Skeletal muscle tissue (tissue), 4 donors: ENCODE measurements around the gene NMS. TPM values are rescaled to one million over a fixed set of nuclear protein-coding genes. Genes with fewer than 3 reads are reported as not detected.

ENCODE experiments used
- H3K27ac ChIP-seq: one replicate; pipeline ENCODE4 v1.7.0; 2013; ENCODE audit warnings: mild to moderate bottlenecking, low read depth, low read length, inconsistent platforms
- H3K27me3 ChIP-seq, 3 donors: one replicate each; pipeline ENCODE4 v1.7.0; 2013; ENCODE audit warnings: low read length in 3 of 3; ENCODE audit not compliant: control insufficient read depth in 3 of 3, insufficient read depth in 3 of 3
- H3K36me3 ChIP-seq, 3 donors: one replicate each; pipeline ENCODE4 v1.7.0; 2013; ENCODE audit warnings: low read length in 3 of 3; ENCODE audit not compliant: control insufficient read depth in 3 of 3, insufficient read depth in 3 of 3
- H3K4me1 ChIP-seq, 3 donors: one replicate each; pipeline ENCODE4 v1.7.0; 2013; ENCODE audit warnings: low read length in 3 of 3, mild to moderate bottlenecking in 3 of 3; ENCODE audit not compliant: control insufficient read depth in 3 of 3, insufficient read depth in 3 of 3
- H3K4me3 ChIP-seq, 3 donors: one replicate each; pipeline ENCODE4 v1.7.0; 2013; ENCODE audit warnings: low read length in 3 of 3
- H3K9ac ChIP-seq, 3 donors: one replicate each; pipeline ENCODE4 v1.7.0; 2013; ENCODE audit warnings: low read length in 3 of 3, mild to moderate bottlenecking in 3 of 3, moderate library complexity in 2 of 3, low read depth in 1 of 3
- H3K9me3 ChIP-seq, 3 donors: one replicate each; pipeline ENCODE4 v1.7.0; 2013; ENCODE audit warnings: low read length in 3 of 3; ENCODE audit not compliant: control insufficient read depth in 3 of 3
- total RNA-seq: library from RNA; depleted of rRNA; stranded (reverse); fragments of >200 nt; gene quantifications from one replicate; pipeline ENCODE4 v1.2.3, GENCODE V29; 2014
- donor health status: Osteomylitis.

Gene NMS
- total RNA-seq, 1 donor from 2014 or later = not detected

GRCh38 chr2:100520224-100520623 lies 49.9 kb downstream of the NMS start:
- H3K9ac ChIP-seq = no peak overlapping the region
- no peaks in the 10 kb centered on the region for H3K4me1 ChIP-seq
- H3K27ac ChIP-seq = no peak overlapping the region
- no peaks in the 10 kb centered on the region for H3K36me3 ChIP-seq
- H3K27me3 ChIP-seq = no peaks in the 10 kb centered on the region
- no peaks in the 10 kb centered on the region for H3K9me3 ChIP-seq
- H3K4me3 ChIP-seq = no peak overlapping the region

DNA sequence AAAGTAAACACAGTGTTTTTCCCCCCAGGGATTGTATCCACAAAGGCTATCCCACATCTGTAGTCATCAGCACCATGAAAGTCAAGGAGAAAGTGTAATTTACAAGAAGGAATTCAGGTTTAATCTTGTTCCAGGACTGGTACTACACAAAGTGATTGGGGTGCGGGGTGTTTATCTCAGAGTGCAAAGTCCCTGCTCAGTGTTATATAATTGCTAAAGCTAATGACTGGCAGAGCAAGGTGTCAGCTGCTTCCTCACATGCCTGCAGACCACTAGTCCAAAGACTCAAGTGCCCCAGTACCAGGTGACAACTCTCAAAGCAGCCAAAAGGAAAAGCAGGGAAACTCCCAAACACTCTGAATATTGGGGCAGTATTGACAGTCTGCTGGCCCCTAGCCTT lies 52.1 kb downstream of the NMS start:
- no peaks in the 10 kb centered on the region for H3K27me3 ChIP-seq
- H3K4me3 ChIP-seq = no peak overlapping the region
- H3K4me1 ChIP-seq = no peaks in the 10 kb centered on the region
- H3K27ac ChIP-seq = no peak overlapping the region
- H3K9ac ChIP-seq = no peak overlapping the region
- H3K9me3 ChIP-seq = no peaks in the 10 kb centered on the region
- H3K36me3 ChIP-seq = no peaks in the 10 kb centered on the region

DNA sequence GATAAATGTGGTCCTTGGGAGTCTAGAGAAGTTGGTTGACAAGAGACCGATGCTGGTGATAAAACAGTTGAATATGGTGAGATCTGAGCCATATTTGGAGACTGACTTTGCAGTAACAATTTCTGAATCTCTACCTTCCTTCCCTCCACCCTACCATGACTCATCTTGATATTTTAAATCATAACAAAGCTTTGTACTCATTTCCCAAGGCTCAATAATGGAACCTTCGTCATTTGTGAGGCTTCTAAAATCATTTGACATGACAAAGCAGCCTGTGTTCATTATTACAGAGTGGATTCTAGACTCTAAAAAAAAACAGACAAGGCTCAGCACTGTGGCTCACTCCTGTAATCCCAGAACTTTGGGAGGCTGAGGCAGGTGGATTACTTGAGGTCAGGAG lies 54.0 kb downstream of the NMS start:
- Histone ChIP-seq H3K9ac (no peak overlapping the region), H3K4me3 (no peak overlapping the region), H3K27me3 (no peaks in the 10 kb centered on the region), H3K27ac (no peak overlapping the region), H3K36me3 (no peaks in the 10 kb centered on the region), H3K9me3 (no peaks in the 10 kb centered on the region), H3K4me1 (no peaks in the 10 kb centered on the region)

- H3K9ac ChIP-seq = no peak overlapping the region
- no peaks in the 10 kb centered on the region for H3K4me1 ChIP-seq
- no peaks in the 10 kb centered on the region for H3K36me3 ChIP-seq
- H3K4me3 ChIP-seq = no peak overlapping the region
- H3K27me3 ChIP-seq = peaks cover 0 to 3% (median 0%) of the 10 kb centered on the region in 3 donors
- no peak overlapping the region for H3K27ac ChIP-seq
- no peaks in the 10 kb centered on the region for H3K9me3 ChIP-seq
Observed at GRCh38 chr2:100526868-100527267, 56.6 kb downstream of the NMS start.

DNA sequence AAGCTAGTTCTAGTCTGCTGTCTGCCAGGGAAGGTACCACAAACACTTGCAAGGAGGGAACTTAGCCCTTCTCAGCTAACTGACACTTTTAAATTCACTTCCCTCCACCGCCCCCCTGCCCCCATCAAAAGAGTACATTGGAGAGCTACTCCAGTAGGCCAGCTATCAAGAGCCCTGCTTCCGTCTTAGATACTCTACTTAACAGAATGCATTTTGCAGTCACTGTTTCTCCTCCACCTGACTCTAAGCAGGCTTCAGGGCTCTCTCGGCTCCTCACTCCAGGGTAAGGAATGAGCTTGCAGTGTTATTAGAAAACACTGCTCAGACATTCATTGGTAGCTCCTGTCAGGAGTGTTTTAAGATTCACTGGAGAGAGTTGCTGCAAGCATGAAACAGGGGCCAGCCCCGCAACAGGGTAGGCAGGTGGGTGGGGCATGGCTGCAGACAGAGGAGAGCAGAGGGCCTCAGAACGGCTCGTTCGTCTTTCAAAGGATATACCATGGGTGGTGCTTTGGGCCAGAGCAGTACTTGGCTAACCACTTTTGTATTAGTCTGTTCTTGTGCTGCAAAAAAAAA lies 57.2 kb downstream of the NMS start:
- Histone ChIP-seq H3K36me3 (no peaks in the 10 kb centered on the region), H3K9ac (no peak overlapping the region), H3K9me3 (no peaks in the 10 kb centered on the region), H3K4me1 (no peaks in the 10 kb centered on the region), H3K27ac (no peak overlapping the region), H3K27me3 (peaks cover 0 to 3% (median 0%) of the 10 kb centered on the region in 3 donors), H3K4me3 (no peak overlapping the region)

GRCh38 chr2:100529176-100529575 lies 58.9 kb downstream of the NMS start:
- Histone ChIP-seq H3K27ac (no peak overlapping the region), H3K36me3 (no peaks in the 10 kb centered on the region), H3K9ac (no peak overlapping the region), H3K9me3 (peaks cover 0 to 5% (median 0%) of the 10 kb centered on the region in 3 donors), H3K4me3 (no peak overlapping the region), H3K27me3 (peaks cover 0 to 3% (median 0%) of the 10 kb centered on the region in 3 donors), H3K4me1 (no peaks in the 10 kb centered on the region)

- peaks cover 0 to 5% (median 0%) of the 10 kb centered on the region in 3 donors for H3K9me3 ChIP-seq
- no peak overlapping the region for H3K27ac ChIP-seq
- H3K4me3 ChIP-seq = no peak overlapping the region
- H3K9ac ChIP-seq = no peak overlapping the region
- no peaks in the 10 kb centered on the region for H3K4me1 ChIP-seq
- H3K36me3 ChIP-seq = no peaks in the 10 kb centered on the region
- H3K27me3 ChIP-seq = peaks cover 0 to 3% (median 0%) of the 10 kb centered on the region in 3 donors
Observed at GRCh38 chr2:100529900-100530299, 59.6 kb downstream of the NMS start.

Other genes starting within 250 kb of the NMS start
- gene LONRF2, start 148.0 kb upstream of the NMS start, total RNA-seq = 1.0 TPM
- 12.5 TPM for gene CHST10, start 52.8 kb upstream of the NMS start, total RNA-seq
- gene PDCL3, start 92.5 kb downstream of the NMS start, total RNA-seq = 15.7 TPM